RWPE2 (cell line): ENCODE data around the gene TSKS.

Experiments
- ATAC-seq: fragments of 200-7000 bp; cut with Tn5 transposase; 3 replicates; pipeline ENCODE4 v1.9.1; 2021; ENCODE audit warnings: low read depth
- DNase-seq: peaks from one replicate; pipeline ENCODE4 v3.0.0-alpha.2; 2020; ENCODE audit warnings: low spot score
- H3K27ac ChIP-seq: fragments of 450-650 bp; 2 replicates; pipeline ENCODE4 v1.5.1; 2017; ENCODE audit warnings: mild to moderate bottlenecking; ENCODE audit not compliant: poor library complexity, severe bottlenecking
- H3K27me3 ChIP-seq: fragments of 250-450 bp; sonication (Bioruptor Pico); 2 replicates; pipeline ENCODE4 v1.5.1; 2021; ENCODE audit warnings: mild to moderate bottlenecking, moderate library complexity; ENCODE audit not compliant: insufficient read depth, poor library complexity, severe bottlenecking
- H3K36me3 ChIP-seq: fragments of 250-450 bp; sonication (Bioruptor Pico); 2 replicates; pipeline ENCODE4 v1.5.1; 2020; ENCODE audit warnings: low read depth, mild to moderate bottlenecking, moderate library complexity
- H3K4me1 ChIP-seq: fragments of 250-450 bp; sonication (Bioruptor Pico); 2 replicates; pipeline ENCODE4 v1.5.1; 2021; ENCODE audit warnings: mild to moderate bottlenecking, moderate library complexity; ENCODE audit not compliant: insufficient read depth, poor library complexity, severe bottlenecking
- H3K4me3 ChIP-seq: fragments of 250-450 bp; sonication (Bioruptor Pico); 2 replicates; pipeline ENCODE4 v1.5.1; 2021; ENCODE audit warnings: mild to moderate bottlenecking, moderate library complexity; ENCODE audit not compliant: severe bottlenecking
- H3K9me3 ChIP-seq: fragments of 250-450 bp; sonication (Bioruptor Pico); 2 replicates; pipeline ENCODE4 v1.5.1; 2021; ENCODE audit warnings: mild to moderate bottlenecking, moderate library complexity; ENCODE audit not compliant: severe bottlenecking
- TF ChIP-seq, protein P1 (sequence below): fragments of 450-650 bp; IDR thresholded peaks from one replicate; pipeline ENCODE4 v1.5.1; 2017; ENCODE audit warnings: mild to moderate bottlenecking, moderate library complexity; ENCODE audit not compliant: poor library complexity, severe bottlenecking

TSKS gene

GRCh38 chr19:49690079-49690655 is 72.9 kb downstream of the TSKS start:
- Histone ChIP-seq H3K27ac (peak overlapping the region; percentile 29), H3K4me3 (peak overlapping the region; percentile 40), H3K4me1 (no peaks in the 10 kb centered on the region), H3K9me3 (no peaks in the 10 kb centered on the region), H3K27me3 (no peaks in the 10 kb centered on the region), H3K36me3 (peaks cover 13% of the 10 kb centered on the region)
- no peak for DNase-seq
- peak; percentile 4; the same call in 2 of the 3 replicates for ATAC-seq
- TF ChIP-seq, protein P1, sequence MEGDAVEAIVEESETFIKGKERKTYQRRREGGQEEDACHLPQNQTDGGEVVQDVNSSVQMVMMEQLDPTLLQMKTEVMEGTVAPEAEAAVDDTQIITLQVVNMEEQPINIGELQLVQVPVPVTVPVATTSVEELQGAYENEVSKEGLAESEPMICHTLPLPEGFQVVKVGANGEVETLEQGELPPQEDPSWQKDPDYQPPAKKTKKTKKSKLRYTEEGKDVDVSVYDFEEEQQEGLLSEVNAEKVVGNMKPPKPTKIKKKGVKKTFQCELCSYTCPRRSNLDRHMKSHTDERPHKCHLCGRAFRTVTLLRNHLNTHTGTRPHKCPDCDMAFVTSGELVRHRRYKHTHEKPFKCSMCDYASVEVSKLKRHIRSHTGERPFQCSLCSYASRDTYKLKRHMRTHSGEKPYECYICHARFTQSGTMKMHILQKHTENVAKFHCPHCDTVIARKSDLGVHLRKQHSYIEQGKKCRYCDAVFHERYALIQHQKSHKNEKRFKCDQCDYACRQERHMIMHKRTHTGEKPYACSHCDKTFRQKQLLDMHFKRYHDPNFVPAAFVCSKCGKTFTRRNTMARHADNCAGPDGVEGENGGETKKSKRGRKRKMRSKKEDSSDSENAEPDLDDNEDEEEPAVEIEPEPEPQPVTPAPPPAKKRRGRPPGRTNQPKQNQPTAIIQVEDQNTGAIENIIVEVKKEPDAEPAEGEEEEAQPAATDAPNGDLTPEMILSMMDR, result peak; percentile 33
